ENCODE results near the gene TUBG2. TPM values are rescaled to one million over a fixed set of nuclear protein-coding genes. Genes with fewer than 3 reads are reported as not detected.

Gene TUBG2
- total and polyA plus RNA-seq, 10 of the 15 experiments (the other 5 are each of a cell fraction or from before 2014, with no cell fraction given): 1.2 to 12.5 (median 8.9) TPM

DNA sequence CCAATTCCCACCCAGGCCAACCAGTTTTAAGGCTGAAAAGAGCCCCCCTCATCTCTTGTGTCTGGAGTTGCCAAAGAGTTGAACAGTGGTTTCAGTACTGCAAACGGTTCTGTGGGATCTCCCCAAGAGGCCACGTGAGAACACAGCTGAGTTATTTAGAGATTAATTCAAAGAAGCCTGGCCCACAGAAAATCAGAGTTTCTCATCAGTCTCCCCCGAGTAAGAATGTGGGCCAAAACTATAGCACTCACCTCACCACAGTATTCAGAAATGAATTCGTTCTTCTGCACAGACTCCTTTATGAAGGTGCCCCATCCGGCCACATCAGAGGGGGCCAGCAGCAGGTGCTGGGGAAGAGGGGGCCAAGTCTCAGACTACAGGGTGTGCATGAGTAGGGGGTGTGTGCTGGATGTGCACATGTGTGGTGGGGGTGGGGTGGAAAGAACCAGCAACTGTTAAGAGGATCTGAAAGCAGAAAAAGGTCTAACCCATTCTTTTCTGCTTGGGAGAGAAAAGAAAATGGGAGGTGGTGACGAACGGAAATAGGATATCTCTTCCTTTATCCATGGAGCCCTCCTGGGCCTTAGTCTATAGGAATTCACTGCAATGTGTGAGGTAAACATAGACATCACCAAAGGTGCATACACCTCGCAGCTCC is 45.9 kb downstream of the TUBG2 start (continued):
- TF ChIP-seq SMC3 (IDR thresholded peaks at IDR 0.05; ENCODE audit: borderline replicate concordance, low read length) (no peak), POU2F2 (IDR thresholded peaks at IDR 0.05; ENCODE audit: borderline replicate concordance, low read depth, low read length) (peak; percentile 87; the same call in 2 of the 3 replicates), ZNF622 (IDR thresholded peaks at IDR 0.05) (no peak), ZSCAN29 (IDR thresholded peaks at IDR 0.05) (peak; percentile 60; the same call in 1 of the 2 replicates), RCOR1 (conservative IDR thresholded peaks at IDR 0.05; ENCODE audit: low read depth, low read length) (peak; percentile 98; the same call in 1 of the 2 replicates), PBX3 (IDR thresholded peaks at IDR 0.05; ENCODE audit: insufficient replicate concordance, low read depth, low read length) (no peak), NFYA (IDR thresholded peaks at IDR 0.05; ENCODE audit: borderline replicate concordance, low read depth, low read length) (no peak), SPI1 (IDR thresholded peaks at IDR 0.05; ENCODE audit: borderline replicate concordance, insufficient read depth, low read depth, low read length) (peak; percentile 60), CBFB (IDR thresholded peaks at IDR 0.05; ENCODE audit: low read depth) (peak; percentile 97), BMI1 (IDR thresholded peaks at IDR 0.05; ENCODE audit: borderline replicate concordance) (peak; percentile 82), CBX5 (IDR thresholded peaks at IDR 0.05; ENCODE audit: low read depth) (no peak), CBX3 (IDR thresholded peaks at IDR 0.05; ENCODE audit: borderline replicate concordance, low read depth) (no peak), NRF1 (conservative IDR thresholded peaks at IDR 0.05; ENCODE audit: low read depth, low read length) (no peak), KAT2A (conservative IDR thresholded peaks at IDR 0.05; ENCODE audit: control insufficient read depth, low read depth, low read length) (no peak), E4F1 (IDR thresholded peaks at IDR 0.05; ENCODE audit: borderline replicate concordance, partially characterized antibody) (no peak), DPF2 (IDR thresholded peaks at IDR 0.05) (peak; percentile 97), TCF12 (IDR thresholded peaks at IDR 0.05; ENCODE audit: low read depth, low read length) (peak; percentile 100), CHD4 (IDR thresholded peaks at IDR 0.05) (0 out of 2 replicates have a peak, but pooled peaks have one; percentile 28), RB1 (IDR thresholded peaks at IDR 0.05; ENCODE audit: borderline replicate concordance) (no peak), EGR1 (IDR thresholded peaks at IDR 0.05; ENCODE audit: borderline replicate concordance in 1 of 2, low read depth in 2 of 2, low read length in 2 of 2) (peak in 1 of 2 experiments; percentile 20; a peak in 1 of 3 replicates), GABPA (IDR thresholded peaks at IDR 0.05; ENCODE audit: low read depth) (peak; percentile 77), BRCA1 (IDR thresholded peaks at IDR 0.05; ENCODE audit: low read depth, low read length) (no peak), MEF2A (IDR thresholded peaks at IDR 0.05; ENCODE audit: insufficient read depth, low read depth, low read length) (peak; percentile 94), YY1 (IDR thresholded peaks at IDR 0.05; ENCODE audit: low read depth, low read length) (0 out of 2 replicates have a peak, but pooled peaks have one; percentile 31), USF2 (IDR thresholded peaks at IDR 0.05; ENCODE audit: borderline replicate concordance, low read depth, low read length) (peak; percentile 25; the same call in 1 of the 2 replicates), ZNF207 (IDR thresholded peaks at IDR 0.05; ENCODE audit: borderline replicate concordance) (no peak), TBL1XR1 (IDR thresholded peaks at IDR 0.05; ENCODE audit: low read depth, low read length) (peak; percentile 99), MYB (IDR thresholded peaks at IDR 0.05; ENCODE audit: borderline replicate concordance, low read depth, low read length) (peak; percentile 61; the same call in 1 of the 2 replicates)
